Liver (tissue), 3 donors: ENCODE results near the gene CPLX1.

Experiments
- CTCF ChIP-seq: fragments of 150-350 bp; IDR thresholded peaks from 2 replicates; pipeline ENCODE4 v1.5.1; 2017; ENCODE audit warnings: improper control_type of control experiment, low read depth, low read length; ENCODE audit not compliant: missing input control
- MAX ChIP-seq: IDR thresholded peaks from 2 replicates; pipeline ENCODE4 v1.6.1; 2016; ENCODE audit warnings: antibody characterized with exemption
- REST ChIP-seq: IDR thresholded peaks from 2 replicates; pipeline ENCODE4 v1.6.1; 2016; ENCODE audit warnings: antibody characterized with exemption, mild to moderate bottlenecking
- SP1 ChIP-seq: IDR thresholded peaks from 2 replicates; pipeline ENCODE4 v1.6.1; 2018; ENCODE audit warnings: antibody characterized with exemption, mild to moderate bottlenecking
- ZBTB33 ChIP-seq: IDR thresholded peaks from 2 replicates; pipeline ENCODE4 v1.6.1; 2016; ENCODE audit warnings: antibody characterized with exemption
- donor health status: healthy.
- donor health status: healthy.

- no peak for TF ChIP-seq CTCF
- TF ChIP-seq SP1 = no peak
- no peak for TF ChIP-seq REST
- no peak for TF ChIP-seq ZBTB33
- no peak for TF ChIP-seq MAX
Observed at GRCh38 chr4:869776-870175, 43.8 kb upstream of the CPLX1 start.
